CD4-positive, alpha-beta T cell treated with Interleukin-4 for 1 hour (primary cell): ENCODE results near the gene EYA4.
A peak's percentile ranks its signal among the peaks of the same experiment; 100 is the strongest.

Source experiments
- DNase-seq, 2 donors: peaks; one replicate each; pipeline ENCODE4 v3.0.0-alpha.2; 2020 to 2022

Gene EYA4

DNA sequence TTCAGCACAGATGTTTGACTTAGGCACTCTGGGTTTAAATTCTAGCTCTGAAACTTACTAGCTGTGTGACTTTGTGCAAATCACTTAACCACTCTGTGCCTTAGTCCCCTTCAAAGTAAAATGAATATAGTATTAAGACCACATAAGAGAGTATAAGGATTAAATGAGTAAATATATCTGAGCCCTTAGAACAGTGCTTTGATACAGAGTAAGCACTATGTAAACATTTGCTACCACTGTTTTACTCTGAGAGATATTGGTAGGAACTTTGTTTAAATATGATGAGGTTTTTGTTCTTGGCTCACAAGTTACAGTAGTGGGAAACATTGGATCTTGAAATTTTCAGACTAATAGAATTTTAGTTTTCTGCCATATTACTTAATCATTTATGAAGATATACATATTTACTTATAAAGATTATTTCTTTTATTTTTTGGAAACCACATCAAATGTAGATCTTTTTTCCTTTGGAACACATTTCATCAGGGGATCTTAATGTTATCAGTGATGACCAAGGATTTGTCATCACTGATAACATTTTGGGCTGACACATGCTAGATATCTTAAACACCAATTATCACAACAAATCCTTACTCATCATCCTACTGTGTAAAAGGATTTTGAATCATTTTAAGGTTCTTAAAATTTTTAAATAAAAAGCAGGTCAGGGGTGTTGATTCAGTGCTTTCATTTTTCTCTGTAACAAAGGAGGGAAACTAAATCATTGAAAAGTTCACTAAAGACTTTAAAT lies 226.2 kb downstream of the EYA4 start:
- no peak for DNase-seq

DNA sequence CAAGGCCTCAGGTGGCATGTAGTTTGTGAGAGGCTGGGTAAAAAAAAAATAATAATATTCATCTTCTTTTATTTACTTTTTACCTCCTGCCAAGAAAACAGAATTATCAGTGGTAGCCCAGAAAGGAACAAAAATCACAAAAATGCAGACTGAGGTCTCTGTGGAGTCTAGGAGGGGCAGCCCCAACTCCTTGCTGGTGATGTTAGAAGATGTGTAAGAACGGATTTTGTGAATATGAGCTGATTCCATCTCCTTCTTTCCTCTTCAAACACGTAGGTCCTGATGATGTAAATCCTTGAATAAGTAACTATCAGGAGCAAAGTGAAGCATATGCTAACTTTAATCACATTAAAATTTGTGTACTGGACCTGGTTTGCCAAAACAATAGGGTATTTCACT lies 226.8 kb downstream of the EYA4 start:
- no peak for DNase-seq

DNA sequence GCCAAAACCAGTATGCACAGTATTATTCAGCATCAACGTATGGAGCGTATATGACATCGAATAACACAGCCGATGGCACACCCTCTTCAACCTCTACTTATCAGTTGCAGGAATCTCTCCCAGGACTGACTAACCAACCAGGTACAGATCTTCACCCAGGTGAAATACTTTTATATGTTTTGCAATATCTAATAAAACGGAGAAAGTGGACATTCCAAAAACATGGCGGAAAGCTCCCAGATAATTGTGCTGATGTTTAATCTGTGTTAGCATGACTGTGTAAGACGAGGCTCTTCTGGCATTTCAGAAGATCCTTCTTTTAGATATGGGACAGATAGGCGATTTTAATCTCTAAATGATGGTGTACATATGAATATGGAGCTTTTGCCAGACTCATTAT lies 227.4 kb downstream of the EYA4 start:
- DNase-seq = no peak

DNA sequence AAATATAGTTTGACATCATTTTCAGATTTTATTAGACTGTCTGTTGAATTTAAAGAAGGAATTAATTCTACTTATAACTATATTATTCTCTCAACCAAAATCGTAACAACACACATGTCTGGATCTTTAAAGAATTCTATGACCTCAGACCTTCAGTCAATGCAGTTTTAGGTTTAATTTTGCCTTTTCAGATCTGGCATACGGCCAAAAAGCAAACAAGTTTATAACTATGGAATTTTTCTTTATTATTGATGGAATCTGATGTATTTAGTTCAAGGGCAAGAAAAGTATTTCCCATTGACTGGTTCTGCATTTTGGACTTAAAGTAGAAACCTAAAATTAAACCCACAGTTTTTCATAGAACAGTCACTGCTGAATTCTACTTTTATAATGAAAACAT lies 233.4 kb downstream of the EYA4 start:
- DNase-seq = no peak

DNA sequence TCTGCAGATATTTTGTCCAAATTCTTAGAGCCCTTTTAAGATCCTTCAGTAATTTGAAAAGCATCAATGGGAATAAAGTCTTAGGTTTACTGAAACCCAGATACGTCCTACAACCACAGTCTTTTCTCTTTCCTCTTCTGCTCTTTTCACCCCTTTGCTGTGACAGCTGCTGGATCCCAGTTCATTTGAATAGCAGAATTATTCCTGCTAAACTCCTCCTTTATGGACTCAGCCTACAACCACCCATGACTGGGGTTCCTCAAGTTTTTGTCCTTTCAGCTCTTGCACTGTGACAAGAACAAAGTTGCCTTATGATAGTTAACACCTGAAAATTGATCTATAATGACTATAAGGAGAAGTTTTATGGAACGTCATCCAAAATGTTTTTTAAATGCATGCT lies 237.5 kb downstream of the EYA4 start:
- no peak for DNase-seq

DNA sequence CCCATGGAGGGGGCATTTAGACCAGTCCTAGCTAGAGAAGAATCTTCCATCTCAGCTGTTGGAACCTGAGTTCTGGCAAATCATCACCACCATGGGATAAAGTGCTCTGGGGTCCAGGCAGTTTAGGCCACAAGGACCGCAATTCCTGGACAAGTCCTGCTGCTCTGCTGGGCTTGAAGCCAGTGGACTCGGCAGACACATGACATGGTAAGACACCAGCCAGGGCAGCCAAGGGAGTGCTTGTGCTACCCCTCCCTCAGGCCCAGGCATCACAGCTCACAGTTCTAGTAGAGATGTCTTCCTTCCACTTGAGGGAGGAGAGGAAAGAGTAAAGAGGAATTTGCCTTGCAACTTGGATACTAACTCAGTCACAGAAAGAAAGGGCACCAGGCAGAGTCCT lies 246.0 kb downstream of the EYA4 start:
- DNase-seq = no peak

DNA sequence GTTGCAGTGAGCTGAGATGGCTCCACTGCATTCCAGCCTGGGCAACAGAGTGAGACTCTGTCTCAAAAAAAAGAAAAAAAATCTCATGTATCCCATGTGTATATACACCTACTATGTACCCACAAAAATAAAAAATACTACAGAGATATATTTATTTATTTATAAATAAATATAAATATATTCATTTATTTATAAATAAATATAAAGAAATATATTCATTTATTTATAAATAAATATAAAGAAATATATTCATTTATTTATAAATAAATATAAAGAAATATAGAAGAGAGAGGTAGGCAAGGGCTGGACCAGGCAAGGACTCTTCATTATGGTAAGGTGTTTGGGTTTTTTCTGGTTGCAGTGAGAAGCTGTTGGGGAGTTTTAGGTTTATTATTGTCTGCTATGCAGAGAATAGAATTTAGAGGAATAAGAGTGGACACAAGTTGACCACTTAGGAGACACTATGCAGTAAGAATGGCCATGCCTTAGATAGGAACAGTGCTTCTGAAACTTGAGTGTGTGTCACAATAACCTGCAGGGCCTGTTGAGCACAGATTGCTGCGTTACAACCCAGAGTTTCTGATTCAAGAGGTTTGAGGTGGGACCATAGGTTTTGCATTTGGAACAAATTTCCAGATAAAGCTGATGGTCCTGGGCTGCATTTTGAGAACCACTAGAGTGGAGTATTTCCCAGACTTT lies 254.2 kb downstream of the EYA4 start:
- no peak for DNase-seq

DNA sequence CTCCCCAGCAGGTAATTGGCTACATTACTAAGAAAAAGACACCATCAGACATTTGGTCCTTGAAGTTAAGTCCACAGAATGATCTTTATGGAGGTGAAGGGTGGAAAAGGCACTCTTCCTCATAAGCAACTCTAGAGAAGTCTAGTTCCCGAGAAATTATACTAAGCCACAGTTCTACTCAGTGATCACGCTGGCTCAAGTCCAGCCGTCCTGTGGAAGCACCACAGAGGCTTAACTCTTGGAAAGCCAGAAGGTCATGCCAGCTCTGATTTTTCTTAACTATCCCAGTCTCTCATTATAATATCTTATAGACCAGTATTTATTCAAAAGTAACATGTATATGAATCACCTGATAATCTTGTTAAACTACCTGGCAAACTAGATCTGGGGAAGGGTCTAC lies 258.5 kb downstream of the EYA4 start:
- no peak for DNase-seq

DNA sequence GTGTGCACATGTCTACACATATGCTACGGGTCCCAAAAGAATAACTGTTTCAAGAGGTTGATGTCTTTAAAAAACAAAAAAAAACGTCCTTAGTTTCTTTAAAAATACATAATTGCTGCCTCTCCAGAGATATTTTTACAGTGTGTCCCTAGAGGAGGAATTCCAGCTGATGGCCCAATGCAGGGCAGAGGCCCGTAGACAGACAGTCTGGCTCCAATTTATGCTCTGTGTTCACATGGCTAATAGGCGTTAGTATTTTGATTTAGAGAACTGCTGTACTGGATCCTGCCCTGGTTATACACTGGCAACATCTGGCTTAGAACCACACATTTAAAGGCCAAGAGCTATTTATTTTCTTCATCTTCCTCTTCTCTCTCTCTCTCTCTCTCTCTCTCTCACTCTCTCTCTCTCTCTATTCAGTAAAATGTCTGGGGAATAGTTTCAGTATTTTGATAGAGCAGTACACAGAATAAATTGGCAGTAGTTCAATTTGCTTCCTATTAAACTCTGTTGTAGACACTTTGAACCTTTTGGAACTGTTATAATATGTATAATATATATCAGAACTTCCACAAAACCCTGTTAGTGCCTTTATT lies 260.6 kb downstream of the EYA4 start:
- DNase-seq = no peak

DNA sequence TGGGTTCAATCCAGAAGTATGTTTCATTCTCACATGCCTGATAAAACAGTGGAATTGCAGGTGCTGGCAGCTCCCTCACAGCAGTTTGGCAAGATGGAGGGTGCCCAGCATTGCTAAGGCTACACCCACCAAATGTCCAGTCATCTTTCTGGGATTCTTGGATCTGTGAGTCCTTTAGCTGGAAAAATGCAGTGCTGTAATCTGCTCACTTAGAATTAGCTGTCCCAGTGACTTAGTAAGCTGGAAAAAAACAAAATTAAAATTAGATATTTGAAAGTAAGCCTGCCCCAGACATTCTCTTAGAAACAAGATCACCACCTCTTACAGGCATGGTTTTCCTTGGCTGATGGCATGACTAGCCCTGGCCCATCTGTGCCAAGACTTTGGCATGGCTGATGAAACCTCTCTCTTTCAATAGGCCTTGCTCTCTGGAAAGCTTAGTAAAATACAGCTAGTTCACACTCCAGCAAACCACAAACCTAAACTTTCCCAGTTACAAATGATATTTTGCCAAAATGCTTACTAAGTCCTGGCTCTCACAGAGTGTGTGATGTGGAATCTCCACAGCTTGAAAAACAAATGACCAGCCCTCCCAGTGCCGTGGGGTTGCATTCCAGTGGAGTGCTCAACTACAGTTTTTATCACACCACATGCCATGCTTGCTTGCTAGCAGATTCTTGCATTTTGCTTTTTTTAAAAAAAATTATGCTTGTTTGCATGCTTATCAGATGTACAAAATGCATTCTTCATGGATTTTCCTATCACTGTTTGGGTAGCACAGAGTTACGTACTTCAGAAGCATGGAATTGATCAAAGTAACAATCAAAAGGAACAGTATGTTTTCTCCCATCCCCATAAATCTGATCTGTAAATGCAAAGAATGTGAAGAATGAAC lies 261.5 kb downstream of the EYA4 start:
- DNase-seq = no peak

DNA sequence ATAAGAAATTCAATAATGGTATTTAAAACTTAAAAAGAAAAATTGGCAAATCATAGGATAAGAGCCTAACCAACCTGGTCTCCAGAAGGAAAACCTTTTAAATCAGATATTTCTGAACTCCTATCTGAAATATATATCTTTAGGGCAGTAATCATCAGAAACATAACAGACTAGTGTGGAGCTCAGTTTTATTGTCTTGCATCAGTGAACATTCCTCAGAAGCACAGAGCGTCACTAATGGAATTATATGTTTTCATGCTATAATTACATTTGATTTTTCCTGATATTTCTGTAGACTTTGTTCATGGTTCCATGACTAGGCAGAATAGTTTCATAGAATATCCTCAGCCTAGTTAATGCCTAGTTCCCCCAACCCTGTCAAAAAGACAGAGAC lies 262.2 kb downstream of the EYA4 start:
- DNase-seq = no peak

DNA sequence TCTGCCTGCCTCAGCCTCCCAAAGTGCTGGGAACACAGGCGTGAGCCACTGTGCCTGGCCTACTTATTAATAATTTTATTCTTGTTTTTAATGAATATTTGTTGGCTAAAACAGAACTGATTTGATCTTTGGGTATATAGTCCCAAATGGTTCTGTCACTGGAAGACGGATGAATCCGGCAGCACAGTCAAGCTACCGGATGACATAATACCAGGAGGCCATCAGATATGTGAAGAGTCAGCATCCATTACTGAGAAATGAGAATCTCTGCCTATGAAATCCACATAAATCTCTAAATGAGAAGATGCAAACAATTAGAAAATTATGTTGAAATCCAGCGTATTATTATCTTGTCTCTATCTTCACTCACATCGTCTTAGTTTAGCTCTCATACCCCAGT lies 263.0 kb downstream of the EYA4 start:
- no peak for DNase-seq

DNA sequence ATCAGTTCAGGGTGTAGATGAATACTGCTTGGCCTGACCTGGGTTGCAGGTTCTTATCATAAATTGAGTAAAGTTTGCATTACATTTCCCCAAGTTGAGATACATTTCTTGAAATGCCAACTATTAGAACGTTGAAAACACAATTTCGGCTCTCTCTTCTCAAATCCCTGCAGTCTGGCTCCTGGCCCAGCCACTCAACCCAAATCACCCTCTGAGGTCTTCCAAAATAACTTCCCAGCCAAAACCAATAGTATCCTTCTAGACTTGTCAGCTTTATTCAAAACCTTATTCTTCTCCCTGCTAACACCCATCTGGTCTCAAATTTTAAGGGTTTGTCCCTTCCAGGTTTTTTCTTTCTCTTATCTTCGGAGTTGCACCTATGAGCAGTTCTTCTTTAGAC lies 263.6 kb downstream of the EYA4 start:
- DNase-seq = no peak

DNA sequence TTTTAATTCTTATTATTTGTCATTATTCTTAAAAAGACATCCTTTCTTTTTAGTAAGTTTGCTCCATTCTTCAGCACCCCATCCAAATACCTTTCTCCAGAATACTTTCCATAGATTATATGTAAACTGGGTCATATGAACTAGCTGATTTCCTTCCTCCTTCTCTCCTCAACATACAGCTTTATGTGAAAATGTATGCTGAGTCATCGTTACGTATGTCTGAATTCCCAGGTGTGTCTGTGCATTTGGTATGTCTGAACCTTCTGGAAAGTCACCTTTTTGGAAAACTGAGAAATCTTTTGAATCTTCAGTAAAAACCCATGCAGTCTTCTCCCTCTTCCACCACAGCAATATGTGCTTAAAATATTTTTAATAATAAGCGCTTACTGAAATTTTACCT lies 264.5 kb downstream of the EYA4 start:
- DNase-seq = no peak

DNA sequence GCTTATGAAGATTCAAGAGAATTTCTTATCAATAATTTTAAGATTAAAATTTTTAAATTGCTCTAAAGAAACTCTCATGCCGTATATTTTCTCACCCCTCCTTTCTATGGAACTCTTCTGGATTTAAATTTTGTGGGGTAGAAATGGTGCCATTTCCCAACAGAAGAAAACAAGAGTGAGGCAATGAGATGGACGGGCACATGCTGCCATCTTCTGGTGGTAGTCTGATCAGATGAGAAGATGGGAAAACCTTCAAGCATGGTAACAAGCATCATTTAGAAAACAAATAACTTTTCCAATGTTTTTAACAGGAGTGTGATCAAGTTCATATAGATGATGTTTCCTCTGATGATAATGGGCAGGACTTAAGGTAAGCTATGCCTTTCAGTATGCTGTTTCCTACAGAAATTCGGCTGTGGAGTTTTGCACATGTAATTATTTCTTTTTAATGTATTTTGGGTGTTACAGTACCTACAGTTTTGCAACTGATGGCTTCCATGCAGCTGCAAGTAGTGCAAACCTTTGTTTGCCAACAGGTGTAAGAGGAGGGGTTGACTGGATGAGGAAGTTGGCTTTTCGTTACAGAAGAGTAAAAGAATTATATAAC lies 271.4 kb downstream of the EYA4 start:
- DNase-seq = peak in 1 of 2 donors; percentile 8

DNA sequence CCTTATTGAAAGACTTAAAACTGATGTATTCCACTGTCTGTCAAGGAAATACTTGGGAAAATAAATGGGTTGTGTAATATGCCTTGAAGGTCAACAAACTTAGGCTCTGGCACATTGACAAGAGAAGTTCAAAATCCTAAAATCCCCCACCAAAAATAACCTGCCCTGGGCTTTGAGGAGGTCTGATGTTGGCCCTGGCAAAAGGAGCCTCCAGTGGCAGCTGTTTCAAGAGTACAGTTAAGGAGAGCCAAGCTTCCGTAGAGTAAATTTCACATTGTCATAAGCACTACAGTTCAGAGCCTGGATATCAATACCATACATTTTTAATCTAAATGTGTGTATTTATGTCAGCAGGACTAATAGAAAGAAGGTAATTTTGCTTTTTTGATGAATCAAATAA lies 282.7 kb downstream of the EYA4 start:
- DNase-seq = no peak

DNA sequence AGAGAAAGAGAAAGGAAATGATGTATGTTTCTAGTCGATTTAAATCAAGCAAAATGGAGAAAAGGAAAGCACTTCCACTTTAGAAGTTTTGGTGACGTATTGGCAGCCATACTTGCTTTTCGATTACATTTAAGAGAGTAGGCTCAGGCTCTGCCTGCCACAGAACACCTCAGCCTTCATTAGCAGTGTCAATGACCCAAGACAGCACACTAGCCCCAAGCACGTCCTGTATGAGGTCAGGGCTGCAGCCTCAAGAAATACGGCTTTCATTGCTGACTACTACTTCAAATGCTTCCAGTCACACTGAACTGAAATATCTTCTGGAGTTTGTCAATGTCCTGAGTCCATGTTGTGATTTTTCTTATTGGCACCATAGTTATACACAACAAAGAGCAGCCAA lies 285.3 kb downstream of the EYA4 start:
- DNase-seq = no peak

DNA sequence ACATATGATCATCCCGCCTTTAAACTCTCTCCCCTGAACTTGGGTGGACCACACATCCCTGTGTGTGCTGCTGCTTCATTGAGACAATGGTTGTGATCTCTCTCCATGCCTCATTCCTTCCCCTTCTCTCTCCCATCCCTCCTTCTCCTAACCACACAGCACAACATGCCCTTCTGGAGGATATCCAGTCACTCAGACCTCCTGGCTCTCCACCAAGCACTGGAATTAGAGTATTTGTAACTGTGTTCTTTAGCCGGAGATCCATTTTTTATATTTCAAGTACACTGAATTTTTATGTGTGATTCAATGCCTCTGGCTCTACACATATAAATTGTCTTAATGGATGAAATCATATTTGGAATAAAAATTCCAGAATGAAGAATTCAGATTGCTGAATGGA lies 287.4 kb downstream of the EYA4 start:
- no peak for DNase-seq

DNA sequence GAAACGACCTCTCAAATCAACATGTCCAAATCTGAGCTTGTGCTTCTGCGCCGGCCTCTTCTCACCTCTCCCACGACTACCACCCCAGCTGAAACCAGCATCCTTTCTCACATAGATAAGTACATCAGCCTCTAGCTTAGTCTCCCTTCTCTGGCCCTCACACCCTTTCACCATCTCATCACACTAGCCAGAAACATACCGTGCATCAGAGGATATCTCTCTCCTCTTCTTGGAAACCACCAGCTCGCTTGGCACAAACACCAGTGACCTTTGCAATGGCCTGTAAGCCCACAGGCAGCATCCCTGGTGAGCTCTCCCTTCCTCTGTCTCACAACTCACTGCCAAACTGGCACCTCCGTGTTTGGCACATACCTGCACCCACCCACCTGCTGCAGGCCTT lies 291.8 kb downstream of the EYA4 start:
- DNase-seq = no peak

DNA sequence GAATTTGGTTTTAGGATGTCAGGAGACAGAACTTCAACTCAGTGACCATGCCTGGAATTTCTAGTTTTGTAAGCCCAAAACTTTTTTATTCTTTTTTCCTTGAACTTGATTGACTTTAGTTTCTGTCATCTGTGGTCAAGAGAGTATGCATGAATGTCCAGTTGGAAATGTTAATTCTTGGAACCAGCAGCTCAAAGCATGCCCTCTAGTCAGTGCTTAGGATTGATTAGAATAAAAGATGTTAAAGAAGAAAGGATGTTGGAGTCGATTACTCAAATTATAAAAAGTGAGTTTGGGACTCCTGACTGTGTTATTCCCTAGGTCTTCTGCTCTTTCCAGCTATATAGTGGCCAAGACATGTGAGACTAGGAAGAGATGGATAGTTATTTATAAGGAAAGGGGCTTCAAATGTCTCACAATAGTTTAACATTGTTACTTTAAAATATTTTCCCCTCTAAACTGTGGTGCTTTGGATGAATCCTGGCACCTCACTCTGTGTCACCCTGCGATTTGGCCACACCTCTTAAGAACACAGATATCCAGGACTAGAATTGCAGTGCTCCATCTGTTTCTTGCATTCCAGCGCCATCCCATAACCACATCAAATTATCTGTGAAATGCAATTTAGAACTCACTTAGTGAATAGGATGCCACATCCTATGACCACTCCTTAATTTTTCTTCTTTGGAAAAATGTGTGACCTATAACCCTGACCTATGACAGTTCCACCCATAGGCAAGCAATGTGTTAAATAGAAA lies 298.5 kb downstream of the EYA4 start:
- DNase-seq = no peak

DNA sequence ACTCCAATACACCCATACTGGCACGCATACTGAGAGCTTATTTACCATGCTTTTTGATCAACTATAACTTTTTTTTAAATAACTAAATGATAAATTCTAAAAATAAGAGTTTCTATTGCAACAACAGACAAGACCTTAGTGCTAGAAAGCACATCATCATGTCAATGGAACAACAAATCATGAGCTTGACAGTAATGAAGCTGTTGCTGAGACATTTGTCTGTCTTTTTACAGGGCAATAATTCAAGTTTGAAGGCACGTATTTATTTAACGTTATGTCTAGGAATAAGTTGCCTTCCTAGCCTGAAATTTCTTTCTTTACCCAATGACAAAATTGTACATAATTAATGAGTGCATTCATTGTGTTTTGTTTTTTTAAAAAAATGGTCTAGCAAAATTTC lies 299.2 kb downstream of the EYA4 start:
- DNase-seq = no peak

DNA sequence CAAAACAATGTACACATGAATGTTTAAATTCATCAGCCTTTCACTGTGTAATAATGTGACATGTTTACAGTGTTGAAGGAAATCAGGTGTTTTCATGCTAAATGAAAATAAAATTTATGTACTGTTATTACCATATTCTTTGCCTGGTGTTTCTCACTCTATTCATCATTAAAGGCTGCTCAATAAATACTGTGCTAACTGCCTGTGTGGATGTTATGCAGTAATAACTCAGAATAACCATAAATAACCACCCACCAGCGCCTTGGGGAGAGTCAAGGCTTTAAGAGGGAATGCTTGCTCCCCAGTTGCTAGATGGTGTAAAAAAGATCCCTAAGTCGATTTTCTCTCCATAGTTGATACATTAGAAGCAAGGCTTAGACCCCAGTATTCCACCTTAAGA lies 299.9 kb downstream of the EYA4 start:
- DNase-seq = no peak
